T-helper 2 cell (primary cell): ENCODE measurements around the gene MDGA2.
A peak's percentile ranks its signal among the peaks of the same experiment; 100 is the strongest.
"Not testable (repeated sequence)": the region's sequence is repeated elsewhere in the genome, so short reads cannot be mapped to it uniquely, and the experiment has no call there.

Experiments used
- DNase-seq, 5 experiments: peaks; one replicate each; pipeline versions ENCODE4 v3.0.0 to v3.0.0-alpha.2; 2012 to 2022

MDGA2 gene

DNA sequence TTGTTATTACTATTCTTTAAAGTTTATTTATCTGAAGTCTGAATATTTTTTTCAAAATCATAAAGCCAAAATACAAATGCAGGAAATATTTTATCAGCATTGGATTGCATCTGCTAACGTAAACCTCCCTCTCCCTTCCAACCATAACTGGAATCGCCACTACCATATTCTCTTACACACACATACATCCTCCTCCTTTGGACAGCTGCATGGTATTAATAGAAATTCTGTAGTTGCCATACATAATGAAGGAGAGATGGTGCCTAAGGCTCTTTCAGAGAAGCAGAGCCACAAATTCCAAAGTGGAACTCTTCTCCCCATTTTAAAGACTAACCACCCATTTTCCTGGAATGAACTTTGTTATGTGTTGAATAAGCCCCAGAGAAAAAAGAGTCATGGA, 352.7 kb downstream of the MDGA2 start:
- DNase-seq = no peak

DNA sequence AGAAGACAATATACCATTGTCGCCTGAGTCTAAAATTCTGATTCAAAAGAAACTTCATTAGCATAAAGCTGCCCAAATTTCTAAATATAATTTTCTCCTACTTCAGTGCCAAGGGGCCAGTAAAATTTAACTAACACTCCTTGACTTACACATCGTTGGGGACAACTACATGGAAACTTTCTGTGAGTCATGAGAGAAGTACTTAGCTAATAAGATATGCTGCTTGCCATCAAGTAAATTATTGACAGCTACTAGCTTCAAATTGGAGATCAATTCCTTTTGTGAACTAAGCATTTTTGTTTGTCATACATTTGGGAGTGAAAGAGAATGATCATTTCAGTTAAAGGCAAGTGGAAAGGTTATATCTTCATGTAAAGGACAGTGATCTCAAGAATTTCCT, 373.3 kb downstream of the MDGA2 start:
- no peak for DNase-seq

- DNase-seq = no peak
These were observed 374.6 kb downstream of the MDGA2 start for GRCh38 chr14:47300796-47301195.

- no peak for DNase-seq
These were observed 378.0 kb downstream of the MDGA2 start for GRCh38 chr14:47297374-47297773.

- no peak for DNase-seq
These were observed 391.1 kb downstream of the MDGA2 start for GRCh38 chr14:47284283-47284682.

- DNase-seq = not testable (repeated sequence)
These were observed 393.6 kb downstream of the MDGA2 start for GRCh38 chr14:47281761-47282160.

DNA sequence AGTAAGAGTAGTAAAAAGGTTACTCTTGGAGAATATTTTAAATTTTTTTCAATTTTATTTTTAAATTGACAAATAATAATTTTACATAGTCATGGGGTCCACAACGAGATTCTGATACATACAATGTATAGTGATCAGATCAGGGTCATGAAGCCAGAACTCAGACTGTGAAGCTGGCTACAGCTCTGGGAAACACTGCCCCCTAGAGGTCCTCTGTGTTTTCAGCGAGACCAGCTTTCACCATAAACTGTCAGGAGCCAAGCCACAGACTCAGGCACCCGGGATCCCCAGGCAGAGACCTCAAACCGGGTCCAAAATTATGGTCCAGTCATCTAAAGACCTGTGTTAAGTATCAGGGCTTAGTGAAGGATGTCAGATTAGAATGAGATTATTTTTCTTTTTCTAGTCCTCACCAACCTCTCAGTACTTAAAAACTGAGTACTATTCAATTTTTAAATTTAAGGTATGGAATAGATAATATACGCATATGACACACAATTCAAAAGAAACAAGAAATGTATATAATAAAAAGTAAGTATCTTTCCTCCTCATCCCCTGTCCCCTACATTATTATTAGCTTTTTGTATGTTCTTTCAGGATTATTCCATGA, 397.1 kb downstream of the MDGA2 start:
- peak in 1 of 5 experiments; percentile 26 for DNase-seq

DNA sequence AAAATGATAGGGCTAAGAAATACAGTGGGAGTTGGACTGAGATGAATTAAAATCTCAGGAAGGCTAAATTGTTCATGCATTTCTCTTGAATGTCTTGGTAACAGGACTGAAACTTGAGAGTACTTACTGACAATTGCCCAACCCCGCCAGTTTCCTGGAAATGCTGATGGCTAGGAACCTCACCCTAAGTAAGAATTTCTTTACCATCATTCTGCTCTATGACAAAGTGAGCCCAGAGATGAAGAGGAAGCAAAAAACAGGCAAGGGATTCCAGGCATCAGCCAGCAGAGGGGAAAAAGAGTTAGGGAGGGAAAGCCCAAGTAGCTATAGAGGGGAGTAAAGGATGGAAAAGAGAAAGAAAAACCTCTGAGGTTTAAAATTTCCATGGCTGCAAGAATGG, 397.7 kb downstream of the MDGA2 start:
- DNase-seq = no peak

GRCh38 chr14:47276931-47277330, 398.5 kb downstream of the MDGA2 start:
- DNase-seq = no peak

- DNase-seq = no peak
These were observed 401.5 kb downstream of the MDGA2 start for GRCh38 chr14:47273939-47274338.

DNA sequence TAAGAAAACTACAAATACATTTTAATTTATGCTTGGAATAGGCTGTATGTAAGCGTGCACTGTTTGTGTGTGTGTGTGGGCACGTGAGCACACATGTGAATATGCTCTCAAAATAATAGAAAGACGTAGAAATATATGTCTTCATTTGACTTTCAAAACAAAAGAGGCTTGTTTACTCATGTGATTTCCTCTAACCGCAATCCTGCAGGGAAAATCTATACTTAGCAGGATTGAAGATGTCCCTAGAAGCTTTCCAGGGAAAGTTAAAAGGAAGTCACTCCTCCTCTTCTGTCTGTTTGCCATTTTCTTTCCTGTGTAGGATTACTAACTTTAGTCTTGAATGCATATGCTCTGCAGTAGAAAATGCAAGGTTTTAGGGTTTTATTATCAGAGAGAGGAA, 404.7 kb downstream of the MDGA2 start:
- no peak for DNase-seq

- no peak for DNase-seq
These were observed 405.5 kb downstream of the MDGA2 start for GRCh38 chr14:47269756-47270492.

- no peak for DNase-seq
These were observed 410.6 kb downstream of the MDGA2 start for GRCh38 chr14:47264842-47265241.

DNA sequence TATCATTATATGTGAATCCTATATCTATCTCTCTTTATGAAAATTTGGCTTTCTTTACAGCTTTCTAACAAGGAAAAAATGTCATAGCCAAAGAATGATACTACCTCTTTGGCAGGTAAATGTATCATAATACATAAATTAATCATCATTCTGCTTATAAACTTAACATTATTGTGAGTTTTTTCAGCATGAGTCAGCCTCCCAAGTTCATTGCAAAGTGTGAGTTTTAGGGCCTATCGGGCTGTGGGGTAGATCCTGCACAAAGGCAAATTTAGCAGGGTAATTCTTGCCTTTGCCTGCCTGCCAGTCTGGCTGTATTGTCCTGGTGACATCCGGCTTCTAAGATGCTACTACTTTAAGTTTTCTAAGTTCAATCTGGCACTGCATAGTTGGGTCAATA, 412.6 kb downstream of the MDGA2 start:
- no peak for DNase-seq

DNA sequence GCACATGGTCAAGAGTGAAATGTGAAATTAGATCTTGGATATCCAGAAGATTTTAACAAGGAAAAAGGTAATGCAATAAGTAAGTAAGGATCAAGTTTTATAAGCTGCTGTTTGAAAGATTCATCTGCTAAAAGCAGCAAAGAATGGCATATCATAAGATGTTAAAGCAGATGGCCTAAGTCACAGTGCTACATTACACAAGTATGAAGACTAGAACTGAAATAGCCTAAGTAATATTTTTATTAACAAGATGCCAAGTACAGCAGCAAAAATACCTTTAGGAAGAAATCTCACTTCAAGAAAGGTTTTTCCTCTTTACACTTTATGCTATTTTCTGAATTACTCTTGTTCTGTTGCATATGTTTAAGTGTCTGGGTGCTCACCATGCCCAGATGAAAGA, 414.1 kb downstream of the MDGA2 start:
- DNase-seq = no peak

- DNase-seq = no peak
These were observed 415.6 kb downstream of the MDGA2 start for GRCh38 chr14:47259796-47260195.

GRCh38 chr14:47257013-47257412, 418.4 kb downstream of the MDGA2 start:
- peak in 1 of 5 experiments; percentile 7 for DNase-seq

- no peak for DNase-seq
These were observed 422.6 kb downstream of the MDGA2 start for GRCh38 chr14:47252802-47253201.

DNA sequence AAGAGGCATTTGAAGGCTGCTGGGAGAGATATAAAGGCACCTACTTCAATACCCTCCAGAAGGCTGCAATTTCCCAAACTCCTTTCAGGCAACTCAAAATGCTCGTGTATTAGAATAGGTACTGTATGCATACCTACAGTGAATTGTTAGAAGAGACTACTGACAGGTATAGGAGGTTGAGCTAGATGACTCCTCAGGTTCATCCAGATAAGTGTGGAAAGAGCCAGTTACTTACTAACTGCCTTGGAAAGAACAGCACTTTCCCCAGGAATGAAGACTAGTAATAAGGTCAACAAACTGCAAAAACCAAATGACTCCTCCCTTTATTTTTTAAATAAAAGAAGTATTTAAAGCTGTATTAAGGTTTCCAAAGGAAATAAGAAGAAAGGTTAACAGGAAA, 429.0 kb downstream of the MDGA2 start:
- DNase-seq = no peak

GRCh38 chr14:47242579-47242978, 432.8 kb downstream of the MDGA2 start:
- DNase-seq = not testable (repeated sequence)

DNA sequence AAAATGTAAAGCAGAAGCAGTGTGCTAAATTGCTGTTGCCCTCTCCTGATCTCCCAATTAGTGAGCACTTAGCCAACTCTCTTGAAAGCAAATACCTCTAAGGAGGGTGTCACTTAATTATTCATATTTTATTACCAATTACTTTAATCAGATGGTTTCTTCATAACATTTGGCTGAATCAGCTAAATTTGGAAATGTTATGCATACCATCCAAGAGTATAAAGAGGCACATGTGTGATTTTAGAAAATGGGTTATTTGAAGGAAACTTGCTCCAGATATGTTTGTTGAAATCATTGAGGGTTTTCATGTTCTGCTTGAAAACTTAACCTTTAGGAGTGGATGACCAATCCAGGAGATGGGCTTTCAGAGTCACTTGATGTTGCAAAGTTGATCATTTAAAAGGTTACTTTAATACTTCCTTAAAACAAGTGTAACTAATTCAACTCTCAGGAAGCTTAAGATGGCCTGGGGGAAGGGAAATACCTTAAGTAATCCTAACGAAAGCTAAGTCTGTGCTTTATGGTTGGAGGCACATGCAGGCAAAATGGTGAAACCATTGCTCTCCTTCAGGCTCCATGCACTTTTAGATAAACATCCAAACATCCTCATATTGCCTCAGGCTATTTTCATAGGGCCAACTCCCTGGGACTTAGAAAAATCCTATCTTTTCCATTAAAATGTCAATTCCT, 434.5 kb downstream of the MDGA2 start:
- DNase-seq = no peak

- no peak for DNase-seq
These were observed 439.8 kb downstream of the MDGA2 start for GRCh38 chr14:47235619-47236018.

DNA sequence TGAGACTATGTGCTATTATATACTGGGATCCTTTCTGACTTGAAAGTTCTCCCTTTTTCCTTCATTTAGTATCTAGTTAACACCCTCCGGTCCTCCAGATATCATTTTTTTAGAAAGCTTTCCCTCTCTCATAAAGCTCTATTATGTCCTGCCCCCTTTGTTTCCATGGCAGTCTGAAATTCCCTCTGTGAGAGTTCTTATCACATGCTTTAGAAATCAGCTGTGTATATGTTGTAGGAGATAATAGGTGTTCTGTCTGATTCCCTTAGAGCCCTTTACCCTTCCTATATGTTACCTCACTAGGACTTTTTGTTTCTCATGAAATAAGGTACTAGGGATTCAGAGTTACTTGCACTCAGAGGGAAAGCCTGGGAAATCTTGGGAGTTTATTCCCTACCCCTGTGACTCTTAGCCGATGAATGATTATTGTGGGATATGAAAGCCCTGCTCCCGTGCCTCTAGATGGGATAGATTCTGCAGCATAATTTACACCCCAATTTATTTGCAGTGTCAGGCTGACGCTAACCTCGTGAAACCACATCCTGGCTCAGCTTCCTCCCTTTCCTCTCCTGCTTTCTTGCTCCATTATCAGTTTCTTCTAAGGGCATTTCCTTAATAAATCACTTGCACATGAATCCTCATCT, 448.4 kb downstream of the MDGA2 start:
- DNase-seq = no peak

GRCh38 chr14:47223656-47224055, 451.7 kb downstream of the MDGA2 start:
- DNase-seq = no peak
